SK-N-MC (cell line): ENCODE measurements around the gene SLC35F3.

Experiments
- DNase-seq: peaks from one replicate; pipeline ENCODE4 v3.0.0-alpha.2; 2011; ENCODE audit warnings: low read depth, low spot score
- H3K27ac ChIP-seq: fragments of 200-600 bp; sonication (generic); 2 replicates; pipeline ENCODE4 v1.5.1; 2016; ENCODE audit warnings: mixed run types
- H3K36me3 ChIP-seq: fragments of 200-600 bp; sonication (generic); 2 replicates; pipeline ENCODE4 v1.6.1; 2017; ENCODE audit warnings: antibody characterized with exemption, low read length, mixed read lengths; ENCODE audit not compliant: insufficient read depth
- H3K4me3 ChIP-seq: fragments of 200-600 bp; sonication (generic); 2 replicates; pipeline ENCODE4 v1.5.1; 2016
- H3K9ac ChIP-seq: fragments of 200-600 bp; sonication (generic); 2 replicates; pipeline ENCODE4 v1.8.0; 2017; ENCODE audit warnings: mixed run types, mixed read lengths; ENCODE audit not compliant: insufficient read length
- H3K9me3 ChIP-seq: fragments of 200-600 bp; sonication (generic); 2 replicates; pipeline ENCODE4 v1.6.1; 2017; ENCODE audit warnings: low read depth, mild to moderate bottlenecking, antibody characterized with exemption, low read length, moderate library complexity, mixed read lengths
- EZH2 ChIP-seq: fragments of 200-600 bp; sonication (generic); IDR thresholded peaks from one replicate; pipeline ENCODE4 v1.6.1; 2017; ENCODE audit warnings: antibody characterized with exemption
- FOXP2 ChIP-seq: optimal IDR thresholded peaks from 2 replicates; pipeline ENCODE3; 2011; ENCODE audit warnings: mild to moderate bottlenecking, moderate library complexity; ENCODE audit not compliant: insufficient read depth; ENCODE audit errors: extremely low read length, control extremely low read depth
- POLR2AphosphoS5 ChIP-seq: IDR thresholded peaks from 2 replicates; pipeline ENCODE4 v1.6.1; 2012; ENCODE audit warnings: mild to moderate bottlenecking, low read depth, low read length, borderline replicate concordance

The SLC35F3 gene

GRCh38 chr1:234103198-234103597 is 198.7 kb downstream of the SLC35F3 start:
- TF ChIP-seq POLR2AphosphoS5: no peak
- no peak for TF ChIP-seq EZH2
- TF ChIP-seq FOXP2: no peak
- Histone ChIP-seq H3K36me3 (no peaks in the 10 kb centered on the region), H3K9ac (no peak overlapping the region), H3K27ac (no peak overlapping the region), H3K4me3 (no peak overlapping the region), H3K9me3 (no peaks in the 10 kb centered on the region)
- no peak for DNase-seq

GRCh38 chr1:234106032-234106431 is 201.6 kb downstream of the SLC35F3 start:
- TF ChIP-seq EZH2: no peak
- no peak for TF ChIP-seq POLR2AphosphoS5
- no peak for TF ChIP-seq FOXP2
- Histone ChIP-seq H3K36me3 (no peaks in the 10 kb centered on the region), H3K27ac (no peak overlapping the region), H3K9ac (no peak overlapping the region), H3K9me3 (no peaks in the 10 kb centered on the region), H3K4me3 (no peak overlapping the region)
- no peak for DNase-seq

GRCh38 chr1:234107416-234108021 is 203.0 kb downstream of the SLC35F3 start:
- no peak for DNase-seq
- Histone ChIP-seq H3K4me3 (no peak overlapping the region), H3K9ac (no peak overlapping the region), H3K36me3 (no peaks in the 10 kb centered on the region), H3K27ac (no peak overlapping the region), H3K9me3 (no peaks in the 10 kb centered on the region)
- TF ChIP-seq POLR2AphosphoS5: no peak
- no peak for TF ChIP-seq FOXP2
- no peak for TF ChIP-seq EZH2

GRCh38 chr1:234108921-234109320 is 204.4 kb downstream of the SLC35F3 start:
- H3K4me3 ChIP-seq: no peak overlapping the region
- H3K27ac ChIP-seq: no peak overlapping the region
- no peak for DNase-seq
- H3K9ac ChIP-seq: no peak overlapping the region
- H3K9me3 ChIP-seq: no peaks in the 10 kb centered on the region
- no peaks in the 10 kb centered on the region for H3K36me3 ChIP-seq
- no peak for TF ChIP-seq EZH2
- TF ChIP-seq FOXP2: no peak
- TF ChIP-seq POLR2AphosphoS5: no peak

DNA sequence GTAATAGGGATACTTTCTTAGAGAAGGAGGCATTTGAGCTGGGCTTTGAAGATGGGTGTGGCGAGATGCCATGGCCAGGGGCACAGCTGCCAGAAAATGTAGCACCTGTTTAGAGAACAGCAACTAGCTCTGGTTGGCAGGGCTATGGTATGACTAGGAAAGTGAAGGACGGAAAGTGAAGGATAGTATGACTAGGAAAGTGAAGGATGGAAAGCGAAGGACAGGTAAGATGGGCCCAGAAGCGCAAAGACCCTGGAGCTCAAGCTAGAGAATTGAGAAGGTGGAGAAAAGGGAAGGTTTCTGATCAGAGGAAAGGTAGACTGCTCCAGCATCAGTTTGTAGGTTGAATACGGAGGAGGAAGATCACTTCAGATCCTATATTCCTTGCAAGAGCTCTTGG is 205.4 kb downstream of the SLC35F3 start:
- Histone ChIP-seq H3K4me3 (no peak overlapping the region), H3K36me3 (no peaks in the 10 kb centered on the region), H3K27ac (no peak overlapping the region), H3K9me3 (no peaks in the 10 kb centered on the region), H3K9ac (no peak overlapping the region)
- DNase-seq: no peak
- TF ChIP-seq EZH2: no peak
- TF ChIP-seq FOXP2: no peak
- TF ChIP-seq POLR2AphosphoS5: no peak

GRCh38 chr1:234111458-234112142 is 207.1 kb downstream of the SLC35F3 start:
- no peak for DNase-seq
- no peak overlapping the region for H3K9ac ChIP-seq
- TF ChIP-seq POLR2AphosphoS5 (no peak), EZH2 (no peak), FOXP2 (no peak)
- no peak overlapping the region for H3K27ac ChIP-seq
- no peaks in the 10 kb centered on the region for H3K9me3 ChIP-seq
- no peaks in the 10 kb centered on the region for H3K36me3 ChIP-seq
- H3K4me3 ChIP-seq: no peak overlapping the region

- TF ChIP-seq EZH2 (no peak), POLR2AphosphoS5 (no peak), FOXP2 (no peak)
- Histone ChIP-seq H3K27ac (no peak overlapping the region), H3K4me3 (peak overlapping the region; percentile 75), H3K9ac (peak overlapping the region; percentile 55), H3K9me3 (no peaks in the 10 kb centered on the region), H3K36me3 (no peaks in the 10 kb centered on the region)
- DNase-seq: peak; percentile 58
Observed at GRCh38 chr1:234114648-234115307, 210.3 kb downstream of the SLC35F3 start.

DNA sequence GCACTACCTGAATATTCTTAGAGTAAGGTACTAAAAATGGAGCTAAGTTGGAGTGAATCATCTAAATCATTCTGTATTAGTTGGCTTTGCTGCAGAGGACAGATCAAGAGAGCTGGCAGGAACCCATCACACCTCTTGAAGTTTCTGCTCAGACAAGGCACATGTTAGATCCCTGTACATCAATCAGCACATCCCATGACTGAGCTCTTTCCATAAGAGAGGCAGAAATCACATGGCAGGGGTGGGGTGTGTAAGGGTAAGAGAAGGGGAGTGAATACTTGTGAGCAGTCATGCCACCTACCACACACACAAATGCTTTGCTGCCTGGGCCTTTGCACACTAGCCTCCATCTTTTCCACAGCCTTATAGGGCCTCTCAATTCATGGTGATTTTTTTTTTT is 214.4 kb downstream of the SLC35F3 start:
- TF ChIP-seq POLR2AphosphoS5 (no peak), FOXP2 (no peak), EZH2 (no peak)
- Histone ChIP-seq H3K9me3 (no peaks in the 10 kb centered on the region), H3K4me3 (no peak overlapping the region), H3K27ac (no peak overlapping the region), H3K9ac (no peak overlapping the region), H3K36me3 (no peaks in the 10 kb centered on the region)
- no peak for DNase-seq
